DOHH2 (cell line): ENCODE measurements around the gene HBB.

ENCODE experiments used
- H3F3A ChIP-seq: fragments of 200-600 bp; sonication (generic), shearing (Covaris generic); 2 replicates; pipeline ENCODE4 v1.6.0; 2016; ENCODE audit warnings: antibody characterized with exemption, mild to moderate bottlenecking; ENCODE audit not compliant: control insufficient read depth, insufficient read depth
- H3K27ac ChIP-seq: fragments of 200-600 bp; sonication (generic); 2 replicates; pipeline ENCODE4 v1.5.1; 2014; ENCODE audit warnings: low read depth, mild to moderate bottlenecking, low read length, moderate library complexity
- H3K27me3 ChIP-seq: fragments of 200-600 bp; sonication (generic); 2 replicates; pipeline ENCODE4 v1.6.1; 2014; ENCODE audit warnings: mild to moderate bottlenecking, low read length, mixed read lengths; ENCODE audit not compliant: control insufficient read depth
- H3K36me3 ChIP-seq: fragments of 200-600 bp; sonication (generic); 2 replicates; pipeline ENCODE4 v1.6.1; 2014; ENCODE audit warnings: mild to moderate bottlenecking, low read length, moderate library complexity, mixed read lengths; ENCODE audit not compliant: control insufficient read depth
- H3K4me1 ChIP-seq: fragments of 200-600 bp; sonication (generic); 2 replicates; pipeline ENCODE4 v1.6.1; 2014; ENCODE audit warnings: mild to moderate bottlenecking, low read length, mixed read lengths; ENCODE audit not compliant: control insufficient read depth
- H3K4me2 ChIP-seq: fragments of 200-600 bp; sonication (generic); 2 replicates; pipeline ENCODE4 v1.6.0; 2014; ENCODE audit warnings: mild to moderate bottlenecking, low read length, moderate library complexity
- H3K4me3 ChIP-seq: fragments of 200-600 bp; sonication (generic); 2 replicates; pipeline ENCODE4 v1.5.1; 2014; ENCODE audit warnings: mild to moderate bottlenecking, low read length, mixed read lengths
- H3K79me2 ChIP-seq: fragments of 200-600 bp; sonication (generic); 2 replicates; pipeline ENCODE4 v1.6.1; 2014; ENCODE audit warnings: mild to moderate bottlenecking, low read length, mixed read lengths; ENCODE audit not compliant: control insufficient read depth
- H3K9me2 ChIP-seq: fragments of 200-600 bp; sonication (generic); replicated peaks from 2 replicates; pipeline ENCODE4 v1.6.1; 2014; ENCODE audit warnings: mild to moderate bottlenecking, low read length, mixed read lengths; ENCODE audit not compliant: control insufficient read depth
- H3K9me3 ChIP-seq: fragments of 200-600 bp; sonication (generic); 2 replicates; pipeline ENCODE4 v1.6.1; 2014; ENCODE audit warnings: antibody characterized with exemption, low read length, mixed read lengths; ENCODE audit not compliant: control insufficient read depth, insufficient read depth
- H4K20me1 ChIP-seq: fragments of 200-600 bp; sonication (generic); 2 replicates; pipeline ENCODE4 v1.6.0; 2014; ENCODE audit warnings: low read depth, mild to moderate bottlenecking, antibody characterized with exemption, low read length, moderate library complexity; ENCODE audit not compliant: control insufficient read depth, insufficient read depth
- EZH2phosphoT487 ChIP-seq: fragments of 200-600 bp; sonication (generic); IDR thresholded peaks from 2 replicates; pipeline ENCODE4 v1.6.1; 2017; ENCODE audit warnings: borderline replicate concordance, mild to moderate bottlenecking, antibody characterized with exemption, low read length, moderate library complexity, mixed read lengths
- TF ChIP-seq, protein P1 (sequence below): fragments of 200-600 bp; sonication (generic); IDR thresholded peaks from one replicate; pipeline ENCODE4 v1.5.1; 2014; ENCODE audit warnings: antibody characterized with exemption, mild to moderate bottlenecking, low read depth, low read length; ENCODE audit not compliant: poor library complexity, severe bottlenecking

Gene HBB

DNA sequence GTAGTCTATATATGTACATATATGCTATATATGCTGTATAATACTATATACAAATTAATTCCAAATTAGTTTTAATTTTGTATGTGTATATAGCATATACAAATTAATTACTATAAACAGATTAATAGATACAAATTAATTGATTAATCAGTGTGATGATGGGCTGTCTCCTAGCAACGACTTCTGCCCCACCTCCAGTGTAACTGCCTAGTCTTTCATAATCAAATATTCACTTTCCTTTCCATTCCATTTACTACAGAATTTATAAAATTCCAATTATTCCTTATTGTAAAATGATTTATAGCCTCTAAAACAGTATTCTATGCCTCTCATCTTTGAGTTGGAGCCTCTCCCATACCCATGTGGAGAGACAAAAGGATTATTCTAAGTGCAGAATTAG, 6.4 kb upstream of the HBB start:
- no peak for TF ChIP-seq EZH2phosphoT487
- TF ChIP-seq, protein P1, sequence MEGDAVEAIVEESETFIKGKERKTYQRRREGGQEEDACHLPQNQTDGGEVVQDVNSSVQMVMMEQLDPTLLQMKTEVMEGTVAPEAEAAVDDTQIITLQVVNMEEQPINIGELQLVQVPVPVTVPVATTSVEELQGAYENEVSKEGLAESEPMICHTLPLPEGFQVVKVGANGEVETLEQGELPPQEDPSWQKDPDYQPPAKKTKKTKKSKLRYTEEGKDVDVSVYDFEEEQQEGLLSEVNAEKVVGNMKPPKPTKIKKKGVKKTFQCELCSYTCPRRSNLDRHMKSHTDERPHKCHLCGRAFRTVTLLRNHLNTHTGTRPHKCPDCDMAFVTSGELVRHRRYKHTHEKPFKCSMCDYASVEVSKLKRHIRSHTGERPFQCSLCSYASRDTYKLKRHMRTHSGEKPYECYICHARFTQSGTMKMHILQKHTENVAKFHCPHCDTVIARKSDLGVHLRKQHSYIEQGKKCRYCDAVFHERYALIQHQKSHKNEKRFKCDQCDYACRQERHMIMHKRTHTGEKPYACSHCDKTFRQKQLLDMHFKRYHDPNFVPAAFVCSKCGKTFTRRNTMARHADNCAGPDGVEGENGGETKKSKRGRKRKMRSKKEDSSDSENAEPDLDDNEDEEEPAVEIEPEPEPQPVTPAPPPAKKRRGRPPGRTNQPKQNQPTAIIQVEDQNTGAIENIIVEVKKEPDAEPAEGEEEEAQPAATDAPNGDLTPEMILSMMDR: no peak

DNA sequence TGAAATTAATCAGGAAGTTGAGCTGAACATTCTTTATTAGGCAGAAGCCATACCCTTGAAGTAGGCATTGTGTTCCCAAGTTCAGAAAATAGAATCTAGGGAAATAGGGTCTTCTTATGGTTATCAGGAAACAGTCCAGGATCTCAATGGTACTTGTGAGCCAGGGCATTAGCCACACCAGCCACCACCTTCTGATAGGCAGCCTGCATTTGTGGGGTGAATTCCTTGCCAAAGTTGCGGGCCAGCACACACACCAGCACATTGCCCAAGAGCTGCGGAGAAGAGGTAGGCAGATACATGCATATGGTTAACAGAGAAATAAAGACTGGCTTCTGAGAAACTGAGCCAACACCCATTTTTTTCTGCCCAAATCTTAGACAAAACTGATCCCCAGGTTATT, 6.0 kb upstream of the HBB start:
- TF ChIP-seq, protein P1: no peak
- TF ChIP-seq EZH2phosphoT487: no peak
- H3K27ac ChIP-seq: no peak overlapping the region
- H3K9me2 ChIP-seq: no peaks in the 10 kb centered on the region
- H3K79me2 ChIP-seq: no peaks in the 10 kb centered on the region
- no peak overlapping the region for H3K4me2 ChIP-seq
- no peaks in the 10 kb centered on the region for H3K36me3 ChIP-seq
- no peaks in the 10 kb centered on the region for H3K27me3 ChIP-seq
- H4K20me1 ChIP-seq: no peaks in the 10 kb centered on the region
- no peak overlapping the region for H3K4me3 ChIP-seq
- no peaks in the 10 kb centered on the region for H3F3A ChIP-seq
- no peaks in the 10 kb centered on the region for H3K4me1 ChIP-seq
- no peaks in the 10 kb centered on the region for H3K9me3 ChIP-seq

More for the DNA sequence above, 6.4 kb upstream of the HBB start:
- Histone ChIP-seq H3K27me3 (no peaks in the 10 kb centered on the region), H3K9me3 (no peaks in the 10 kb centered on the region), H3K4me2 (no peak overlapping the region), H3K4me3 (no peak overlapping the region), H3K9me2 (no peaks in the 10 kb centered on the region), H3K4me1 (no peaks in the 10 kb centered on the region), H3K36me3 (no peaks in the 10 kb centered on the region), H3K79me2 (no peaks in the 10 kb centered on the region), H3K27ac (no peak overlapping the region), H4K20me1 (no peaks in the 10 kb centered on the region), H3F3A (no peaks in the 10 kb centered on the region)

DNA sequence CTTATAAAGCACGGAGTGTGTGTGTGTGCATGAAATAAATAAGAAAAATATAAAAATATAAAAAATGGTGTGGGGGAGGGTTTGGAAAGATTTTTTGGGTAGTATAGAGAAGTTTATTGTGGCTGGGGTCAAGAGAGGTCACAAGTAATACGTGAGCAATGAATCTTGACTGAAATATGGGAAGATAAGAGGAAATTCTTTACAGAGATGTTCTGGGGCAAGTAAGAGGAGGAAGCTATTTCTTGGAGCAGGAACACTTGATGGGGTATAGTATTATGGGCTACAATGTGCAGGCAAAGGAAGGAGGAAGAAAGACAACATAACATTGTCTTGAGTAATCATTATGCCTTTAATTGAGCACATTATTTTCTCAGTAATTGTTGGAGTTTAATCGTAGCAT, 5.3 kb upstream of the HBB start:
- no peaks in the 10 kb centered on the region for H3K27me3 ChIP-seq

More for the DNA sequence above, 5.3 kb upstream of the HBB start:
- Histone ChIP-seq H4K20me1 (no peaks in the 10 kb centered on the region), H3K9me3 (no peaks in the 10 kb centered on the region), H3K27ac (no peak overlapping the region), H3K4me2 (no peak overlapping the region), H3K9me2 (no peaks in the 10 kb centered on the region), H3F3A (no peaks in the 10 kb centered on the region), H3K4me3 (no peak overlapping the region), H3K4me1 (no peaks in the 10 kb centered on the region), H3K36me3 (no peaks in the 10 kb centered on the region), H3K79me2 (no peaks in the 10 kb centered on the region)
- TF ChIP-seq EZH2phosphoT487: no peak
- TF ChIP-seq, protein P1: no peak
